ENCODE results near the gene ERGIC1. TPM values are rescaled to one million over a fixed set of nuclear protein-coding genes. Genes with fewer than 3 reads are reported as not detected.

Gene ERGIC1
- total and polyA plus RNA-seq, 2 of the 8 experiments (the other 6 are each of a cell fraction or from before 2014, with no cell fraction given): 95.3 to 106 TPM

DNA sequence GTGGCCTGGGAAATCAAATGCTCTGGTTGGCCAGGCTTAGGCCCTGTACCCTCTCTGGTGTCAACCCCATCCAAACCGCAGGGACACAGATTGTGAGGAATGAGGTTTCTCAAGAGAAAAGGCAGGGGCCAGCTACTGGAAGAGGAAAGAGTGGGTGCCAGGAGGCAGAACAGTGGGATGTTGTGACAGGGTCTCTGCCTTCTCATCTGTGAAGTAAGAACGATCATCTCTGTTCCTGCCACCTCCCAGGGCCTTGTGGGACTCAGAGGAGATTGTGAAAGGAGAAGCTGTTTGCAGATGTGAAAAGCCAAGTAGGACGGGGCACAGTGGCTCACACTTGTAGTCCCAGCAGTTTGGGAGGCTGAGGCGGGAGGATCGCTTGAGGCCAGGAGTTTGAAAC lies 102.3 kb downstream of the ERGIC1 start (continued):
- TF ChIP-seq, protein P1, sequence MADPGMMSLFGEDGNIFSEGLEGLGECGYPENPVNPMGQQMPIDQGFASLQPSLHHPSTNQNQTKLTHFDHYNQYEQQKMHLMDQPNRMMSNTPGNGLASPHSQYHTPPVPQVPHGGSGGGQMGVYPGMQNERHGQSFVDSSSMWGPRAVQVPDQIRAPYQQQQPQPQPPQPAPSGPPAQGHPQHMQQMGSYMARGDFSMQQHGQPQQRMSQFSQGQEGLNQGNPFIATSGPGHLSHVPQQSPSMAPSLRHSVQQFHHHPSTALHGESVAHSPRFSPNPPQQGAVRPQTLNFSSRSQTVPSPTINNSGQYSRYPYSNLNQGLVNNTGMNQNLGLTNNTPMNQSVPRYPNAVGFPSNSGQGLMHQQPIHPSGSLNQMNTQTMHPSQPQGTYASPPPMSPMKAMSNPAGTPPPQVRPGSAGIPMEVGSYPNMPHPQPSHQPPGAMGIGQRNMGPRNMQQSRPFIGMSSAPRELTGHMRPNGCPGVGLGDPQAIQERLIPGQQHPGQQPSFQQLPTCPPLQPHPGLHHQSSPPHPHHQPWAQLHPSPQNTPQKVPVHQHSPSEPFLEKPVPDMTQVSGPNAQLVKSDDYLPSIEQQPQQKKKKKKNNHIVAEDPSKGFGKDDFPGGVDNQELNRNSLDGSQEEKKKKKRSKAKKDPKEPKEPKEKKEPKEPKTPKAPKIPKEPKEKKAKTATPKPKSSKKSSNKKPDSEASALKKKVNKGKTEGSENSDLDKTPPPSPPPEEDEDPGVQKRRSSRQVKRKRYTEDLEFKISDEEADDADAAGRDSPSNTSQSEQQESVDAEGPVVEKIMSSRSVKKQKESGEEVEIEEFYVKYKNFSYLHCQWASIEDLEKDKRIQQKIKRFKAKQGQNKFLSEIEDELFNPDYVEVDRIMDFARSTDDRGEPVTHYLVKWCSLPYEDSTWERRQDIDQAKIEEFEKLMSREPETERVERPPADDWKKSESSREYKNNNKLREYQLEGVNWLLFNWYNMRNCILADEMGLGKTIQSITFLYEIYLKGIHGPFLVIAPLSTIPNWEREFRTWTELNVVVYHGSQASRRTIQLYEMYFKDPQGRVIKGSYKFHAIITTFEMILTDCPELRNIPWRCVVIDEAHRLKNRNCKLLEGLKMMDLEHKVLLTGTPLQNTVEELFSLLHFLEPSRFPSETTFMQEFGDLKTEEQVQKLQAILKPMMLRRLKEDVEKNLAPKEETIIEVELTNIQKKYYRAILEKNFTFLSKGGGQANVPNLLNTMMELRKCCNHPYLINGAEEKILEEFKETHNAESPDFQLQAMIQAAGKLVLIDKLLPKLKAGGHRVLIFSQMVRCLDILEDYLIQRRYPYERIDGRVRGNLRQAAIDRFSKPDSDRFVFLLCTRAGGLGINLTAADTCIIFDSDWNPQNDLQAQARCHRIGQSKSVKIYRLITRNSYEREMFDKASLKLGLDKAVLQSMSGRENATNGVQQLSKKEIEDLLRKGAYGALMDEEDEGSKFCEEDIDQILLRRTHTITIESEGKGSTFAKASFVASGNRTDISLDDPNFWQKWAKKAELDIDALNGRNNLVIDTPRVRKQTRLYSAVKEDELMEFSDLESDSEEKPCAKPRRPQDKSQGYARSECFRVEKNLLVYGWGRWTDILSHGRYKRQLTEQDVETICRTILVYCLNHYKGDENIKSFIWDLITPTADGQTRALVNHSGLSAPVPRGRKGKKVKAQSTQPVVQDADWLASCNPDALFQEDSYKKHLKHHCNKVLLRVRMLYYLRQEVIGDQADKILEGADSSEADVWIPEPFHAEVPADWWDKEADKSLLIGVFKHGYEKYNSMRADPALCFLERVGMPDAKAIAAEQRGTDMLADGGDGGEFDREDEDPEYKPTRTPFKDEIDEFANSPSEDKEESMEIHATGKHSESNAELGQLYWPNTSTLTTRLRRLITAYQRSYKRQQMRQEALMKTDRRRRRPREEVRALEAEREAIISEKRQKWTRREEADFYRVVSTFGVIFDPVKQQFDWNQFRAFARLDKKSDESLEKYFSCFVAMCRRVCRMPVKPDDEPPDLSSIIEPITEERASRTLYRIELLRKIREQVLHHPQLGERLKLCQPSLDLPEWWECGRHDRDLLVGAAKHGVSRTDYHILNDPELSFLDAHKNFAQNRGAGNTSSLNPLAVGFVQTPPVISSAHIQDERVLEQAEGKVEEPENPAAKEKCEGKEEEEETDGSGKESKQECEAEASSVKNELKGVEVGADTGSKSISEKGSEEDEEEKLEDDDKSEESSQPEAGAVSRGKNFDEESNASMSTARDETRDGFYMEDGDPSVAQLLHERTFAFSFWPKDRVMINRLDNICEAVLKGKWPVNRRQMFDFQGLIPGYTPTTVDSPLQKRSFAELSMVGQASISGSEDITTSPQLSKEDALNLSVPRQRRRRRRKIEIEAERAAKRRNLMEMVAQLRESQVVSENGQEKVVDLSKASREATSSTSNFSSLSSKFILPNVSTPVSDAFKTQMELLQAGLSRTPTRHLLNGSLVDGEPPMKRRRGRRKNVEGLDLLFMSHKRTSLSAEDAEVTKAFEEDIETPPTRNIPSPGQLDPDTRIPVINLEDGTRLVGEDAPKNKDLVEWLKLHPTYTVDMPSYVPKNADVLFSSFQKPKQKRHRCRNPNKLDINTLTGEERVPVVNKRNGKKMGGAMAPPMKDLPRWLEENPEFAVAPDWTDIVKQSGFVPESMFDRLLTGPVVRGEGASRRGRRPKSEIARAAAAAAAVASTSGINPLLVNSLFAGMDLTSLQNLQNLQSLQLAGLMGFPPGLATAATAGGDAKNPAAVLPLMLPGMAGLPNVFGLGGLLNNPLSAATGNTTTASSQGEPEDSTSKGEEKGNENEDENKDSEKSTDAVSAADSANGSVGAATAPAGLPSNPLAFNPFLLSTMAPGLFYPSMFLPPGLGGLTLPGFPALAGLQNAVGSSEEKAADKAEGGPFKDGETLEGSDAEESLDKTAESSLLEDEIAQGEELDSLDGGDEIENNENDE (IDR thresholded peaks at IDR 0.05; ENCODE audit: insufficient replicate concordance, low read length): no peak
- TF ChIP-seq SRF (IDR thresholded peaks at IDR 0.05; ENCODE audit: low read depth, low read length) (no peak), SP2 (IDR thresholded peaks at IDR 0.05; ENCODE audit: low read length) (no peak), JUND (IDR thresholded peaks at IDR 0.05; ENCODE audit: low read length) (no peak)
